GM12874 (cell line): Measurements from ENCODE around the gene KCNJ1.

Experiments used
- TF ChIP-seq, protein P1 (sequence below): IDR thresholded peaks from 2 replicates; pipeline ENCODE4 v1.5.1; 2011; ENCODE audit warnings: low read depth, mild to moderate bottlenecking, control low read depth, low read length, moderate library complexity; ENCODE audit not compliant: insufficient read depth

Gene KCNJ1

DNA sequence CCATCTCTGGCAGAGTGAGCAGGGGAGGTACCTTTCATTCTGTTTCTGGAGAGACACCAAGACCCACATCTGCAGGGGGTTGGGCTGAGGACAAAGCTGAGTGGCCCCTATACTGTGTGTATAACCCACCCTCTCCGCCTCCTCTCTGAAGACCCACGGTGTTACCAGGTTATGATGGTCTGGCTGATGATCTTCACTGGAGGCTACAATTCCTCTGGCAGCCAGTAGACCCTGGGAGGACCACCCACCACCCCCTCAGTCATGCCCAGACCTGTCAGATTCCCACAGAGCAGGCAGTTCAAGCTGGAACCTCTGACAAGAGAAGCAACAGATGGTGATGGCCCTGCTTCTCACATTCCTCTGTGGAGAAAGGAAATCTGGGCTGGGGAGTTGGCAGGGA is 11.4 kb upstream of the KCNJ1 start:
- TF ChIP-seq, protein P1, sequence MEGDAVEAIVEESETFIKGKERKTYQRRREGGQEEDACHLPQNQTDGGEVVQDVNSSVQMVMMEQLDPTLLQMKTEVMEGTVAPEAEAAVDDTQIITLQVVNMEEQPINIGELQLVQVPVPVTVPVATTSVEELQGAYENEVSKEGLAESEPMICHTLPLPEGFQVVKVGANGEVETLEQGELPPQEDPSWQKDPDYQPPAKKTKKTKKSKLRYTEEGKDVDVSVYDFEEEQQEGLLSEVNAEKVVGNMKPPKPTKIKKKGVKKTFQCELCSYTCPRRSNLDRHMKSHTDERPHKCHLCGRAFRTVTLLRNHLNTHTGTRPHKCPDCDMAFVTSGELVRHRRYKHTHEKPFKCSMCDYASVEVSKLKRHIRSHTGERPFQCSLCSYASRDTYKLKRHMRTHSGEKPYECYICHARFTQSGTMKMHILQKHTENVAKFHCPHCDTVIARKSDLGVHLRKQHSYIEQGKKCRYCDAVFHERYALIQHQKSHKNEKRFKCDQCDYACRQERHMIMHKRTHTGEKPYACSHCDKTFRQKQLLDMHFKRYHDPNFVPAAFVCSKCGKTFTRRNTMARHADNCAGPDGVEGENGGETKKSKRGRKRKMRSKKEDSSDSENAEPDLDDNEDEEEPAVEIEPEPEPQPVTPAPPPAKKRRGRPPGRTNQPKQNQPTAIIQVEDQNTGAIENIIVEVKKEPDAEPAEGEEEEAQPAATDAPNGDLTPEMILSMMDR, result no peak

GRCh38 chr11:128877726-128878125 is 10.6 kb upstream of the KCNJ1 start:
- TF ChIP-seq, protein P1, result no peak

- TF ChIP-seq, protein P1, result no peak
Observed at GRCh38 chr11:128876133-128876650, 9.1 kb upstream of the KCNJ1 start.

DNA sequence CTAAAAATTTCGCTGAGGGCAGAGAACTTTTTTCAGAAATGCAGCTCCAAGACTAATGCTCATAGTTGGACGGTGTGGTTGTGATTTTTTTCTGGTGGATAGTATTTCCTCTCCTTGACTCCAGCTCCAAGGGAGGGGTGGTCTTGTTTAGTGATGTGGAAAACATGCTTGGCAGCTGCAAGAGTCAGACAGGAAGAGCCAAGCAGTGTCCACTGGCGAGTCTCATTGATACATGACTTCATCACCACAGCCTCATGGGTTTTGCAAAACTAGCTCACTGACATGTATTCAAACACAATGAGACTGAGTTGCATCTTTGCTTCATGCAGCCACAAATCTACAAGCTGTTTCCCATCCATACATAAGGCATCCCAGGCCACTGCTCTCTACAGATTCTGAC is 7.3 kb upstream of the KCNJ1 start:
- TF ChIP-seq, protein P1, result no peak

GRCh38 chr11:128872594-128872993 is 5.5 kb upstream of the KCNJ1 start:
- TF ChIP-seq, protein P1, result no peak

- TF ChIP-seq, protein P1, result no peak
Observed at GRCh38 chr11:128872094-128872493, 5.0 kb upstream of the KCNJ1 start.

GRCh38 chr11:128871168-128871610 is 4.1 kb upstream of the KCNJ1 start:
- TF ChIP-seq, protein P1, result no peak
